GM12878 (cell line): Measurements from ENCODE around the gene CCM2. TPM values are rescaled to one million over a fixed set of nuclear protein-coding genes. Genes with fewer than 3 reads are reported as not detected.

ENCODE experiments used
- ATAC-seq: fragments of 200-7000 bp; cut with Tn5 transposase; 3 replicates; pipeline ENCODE4 v1.9.1; 2020; ENCODE audit warnings: mild to moderate bottlenecking, moderate library complexity
- BruUV-seq: library from RNA; stranded (reverse); fragments of 400-500 nt; replicated peaks from 2 replicates; lab custom pipeline; 2021; lab: Mats Ljungman, UMichigan
- CTCF ChIA-PET: fragments of 300-600 bp; sonication (Branson Sonifier 250); formaldehyde crosslinking; extraction: SDS; loops from one replicate; lab custom pipeline; 2021; ENCODE audit warnings: inconsistent platforms; lab: Yijun Ruan, JAX
- POLR2A ChIA-PET: fragments of 350-600 bp; formaldehyde crosslinking; extraction: SDS; loops from one replicate; lab custom pipeline; 2021; ENCODE audit warnings: inconsistent platforms; lab: Charles Lee
- RAD21 ChIA-PET: fragments of 300-600 bp; sonication (Branson Sonifier 250); formaldehyde crosslinking; loops from one replicate; lab custom pipeline; 2023; ENCODE audit warnings: antibody characterized with exemption; ENCODE audit not compliant: unreplicated experiment; lab: Charles Lee
- SMC1A ChIA-PET: fragments of 300-600 bp; sonication (Branson Sonifier 250); formaldehyde crosslinking; loops from one replicate; lab custom pipeline; 2023; ENCODE audit not compliant: unreplicated experiment, uncharacterized antibody; lab: Charles Lee
- DNase-seq: peaks from one replicate; pipeline ENCODE4 v3.0.0-alpha.2; 2011; ENCODE audit warnings: low read depth, low spot score
- FAIRE-seq: peaks from 3 replicates; lab custom pipeline; 2011; peaks lifted over from hg19 to GRCh38; lab: Jason Lieb, UNC
- H2AFZ ChIP-seq: 2 replicates; pipeline ENCODE4 v1.6.0; 2011; ENCODE audit warnings: low read depth, low read length, control low read depth; ENCODE audit not compliant: control insufficient read depth
- H3K27ac ChIP-seq: 2 replicates; pipeline ENCODE4 v1.5.1; 2011; ENCODE audit warnings: control low read depth; ENCODE audit not compliant: control insufficient read depth, insufficient read depth
- H3K27me3 ChIP-seq, 2 experiments: replicated peaks in 1 of 2; 2 replicates each; pipeline versions ENCODE4 v1.6.0 to v1.6.1; 2011; ENCODE audit warnings: low read length in 1 of 2; ENCODE audit not compliant: control insufficient read depth in 2 of 2, insufficient read depth in 2 of 2
- H3K36me3 ChIP-seq, 2 experiments: 2 replicates each; pipeline ENCODE4 v1.5.1; 2011; ENCODE audit warnings: low read length in 1 of 2; ENCODE audit not compliant: control insufficient read depth in 2 of 2, insufficient read depth in 2 of 2
- H3K4me1 ChIP-seq: 2 replicates; pipeline ENCODE4 v1.6.1; 2011; ENCODE audit warnings: mild to moderate bottlenecking, low read length, moderate library complexity, mixed read lengths; ENCODE audit not compliant: control insufficient read depth, insufficient read depth
- H3K4me2 ChIP-seq: 2 replicates; pipeline ENCODE4 v1.6.0; 2011; ENCODE audit warnings: control low read depth; ENCODE audit not compliant: control insufficient read depth, insufficient read depth
- H3K4me3 ChIP-seq: fragments of 200-600 bp; sonication (generic); 2 replicates; pipeline ENCODE4 v1.5.1; 2016
- H3K79me2 ChIP-seq: 2 replicates; pipeline ENCODE4 v1.6.0; 2011; ENCODE audit warnings: low read length; ENCODE audit not compliant: control insufficient read depth, insufficient read depth
- H3K9ac ChIP-seq: 2 replicates; pipeline ENCODE4 v1.8.0; 2011; ENCODE audit warnings: low read length, control low read depth, mixed read lengths; ENCODE audit not compliant: control insufficient read depth, insufficient read depth
- H3K9me3 ChIP-seq: replicated peaks from 3 replicates; pipeline ENCODE4 v1.5.1; 2011; ENCODE audit warnings: mild to moderate bottlenecking, low read length; ENCODE audit not compliant: control insufficient read depth, insufficient read depth
- H4K20me1 ChIP-seq: 2 replicates; pipeline ENCODE4 v1.6.0; 2011; ENCODE audit not compliant: control insufficient read depth, insufficient read depth
- BCL11A ChIP-seq: IDR thresholded peaks from 2 replicates; pipeline ENCODE4 v1.6.1; 2011; ENCODE audit warnings: low read depth, low read length
- CTCF ChIP-seq, 3 experiments: IDR thresholded peaks in 2 of 3; conservative IDR thresholded peaks in 1 of 3; 2 replicates each; pipeline ENCODE4 v1.5.1; 2011; ENCODE audit warnings: low read depth in 3 of 3, low read length in 3 of 3, mild to moderate bottlenecking in 3 of 3, control low read depth in 2 of 3, moderate library complexity in 2 of 3, inconsistent platforms in 1 of 3, mixed read lengths in 1 of 3; ENCODE audit not compliant: control insufficient read depth in 2 of 3, insufficient read depth in 1 of 3; ENCODE audit errors: extremely low read depth in 1 of 3
- EZH2 ChIP-seq: IDR thresholded peaks from 2 replicates; pipeline ENCODE4 v1.6.1; 2012; ENCODE audit warnings: low read depth, mild to moderate bottlenecking, control low read depth, inconsistent platforms, low read length, borderline replicate concordance; ENCODE audit not compliant: control insufficient read depth
- HDGF ChIP-seq: fragments of 450-650 bp; IDR thresholded peaks from 2 replicates; pipeline ENCODE4 v1.6.1; 2016; ENCODE audit warnings: antibody characterized with exemption
- RAD21 ChIP-seq: IDR thresholded peaks from 2 replicates; pipeline ENCODE4 v1.6.1; 2011; ENCODE audit warnings: mild to moderate bottlenecking, low read depth, low read length, moderate library complexity; ENCODE audit not compliant: insufficient read depth
- SMC3 ChIP-seq: IDR thresholded peaks from 2 replicates; pipeline ENCODE4 v1.6.1; 2011; ENCODE audit warnings: low read length, improper control_type of control experiment, borderline replicate concordance
- TCF12 ChIP-seq: IDR thresholded peaks from 2 replicates; pipeline ENCODE4 v1.6.1; 2011; ENCODE audit warnings: low read depth, mild to moderate bottlenecking, low read length
- ZBTB11 ChIP-seq: fragments of 450-650 bp; formaldehyde crosslinking; IDR thresholded peaks from 2 replicates; pipeline ENCODE4 v1.5.0; 2022; ENCODE audit warnings: mild to moderate bottlenecking, missing genetic modification characterization
- ZNF687 ChIP-seq: fragments of 450-650 bp; IDR thresholded peaks from 2 replicates; pipeline ENCODE4 v1.6.1; 2017; ENCODE audit warnings: mild to moderate bottlenecking, moderate library complexity
- WGBS: methylation state at CpG from one replicate; pipeline ENCODE4 v1.1.6; 2016; ENCODE audit warnings: low lambda C conversion rate; ENCODE audit not compliant: insufficient replicate concordance, insufficient coverage; ENCODE audit errors: missing lambda C conversion rate; 5-methylcytosine and 5-hydroxymethylcytosine counted together
- in situ Hi-C: fragments of 300-500 bp; cut with MboI; formaldehyde crosslinking; loops from 9 replicates; pipeline ENCODE4 v1.14.3; 2018; ENCODE audit warnings: mixed read lengths
- intact Hi-C: fragments of 100-400 bp; cut with micrococcal nuclease; formaldehyde crosslinking; loops from one replicate; pipeline ENCODE4 v1.14.2; 2022; ENCODE audit not compliant: unreplicated experiment
- polyA plus RNA-seq, 11 experiments: library from polyadenylated mRNA; depleted of rRNA in 4 of 11; unstranded in 6 of 11; stranded (reverse) in 5 of 11; fragments of >200 nt; fragmentation: Nextera tagmentation in 4 of 11; fragmentation: Illumina TruSeq in 1 of 11; extraction: Ambion mirVana in 4 of 11; extraction: Trizol in 1 of 11; gene quantifications; 1 replicate in 1 of 11; 2 replicates in 10 of 11; pipeline versions ENCODE4 v1.2.1 to v1.2.3, GENCODE V29; 2011 to 2016; ENCODE audit warnings: inconsistent platforms in 2 of 11, missing spikeins in 2 of 11, low read depth in 1 of 11
- total RNA-seq, 4 experiments: library from RNA; depleted of rRNA in 3 of 4; stranded (reverse); fragments of >200 nt in 3 of 4; fragmentation: Illumina TruSeq in 1 of 4; extraction: Trizol in 1 of 4; gene quantifications; 2 replicates each; pipeline versions ENCODE4 v1.2.1 to v1.2.3, GENCODE V29; 2013 to 2021

Gene CCM2
- total and polyA plus RNA-seq, 10 of the 15 experiments (the other 5 are each of a cell fraction or from before 2014, with no cell fraction given): 1.00 to 82.3 (median 48.7) TPM

GRCh38 chr7:44973610-44974401 lies 26.2 kb upstream of the CCM2 start:
- Histone ChIP-seq H3K4me3 (no peak overlapping the region), H2AFZ (no peak overlapping the region), H4K20me1 (peaks cover 19% of the 10 kb centered on the region), H3K9ac (no peak overlapping the region), H3K36me3 (peaks cover 50 to 54% of the 10 kb centered on the region in 2 experiments), H3K27ac (no peak overlapping the region), H3K27me3 (no peaks in the 10 kb centered on the region), H3K4me2 (peak overlapping the region; percentile 99; the same call in 1 of the 2 replicates), H3K9me3 (no peaks in the 10 kb centered on the region), H3K4me1 (peaks cover 24% of the 10 kb centered on the region), H3K79me2 (peaks cover 57% of the 10 kb centered on the region)
- RAD21 ChIA-PET: interaction anchor here (0.6 to 14.6 kb wide), 31 partner anchors 10 to 368 kb away, joined by 3 to 303 read pairs (median 5); partner anchors contain the start of genes CCM2, H2AZ2, OGDH and TBRG4
- in situ Hi-C loops: loop anchor here (10.0 kb wide), 1 partner anchor 161 kb away; no protein-coding TSS in a partner anchor
- intact Hi-C loops: loop anchor here (1.0 kb wide), 1 partner anchor 162 kb away; no protein-coding TSS in a partner anchor
- FAIRE-seq (no peak), ATAC-seq (peak; percentile 56), DNase-seq (no peak)
- POLR2A ChIA-PET: interaction anchor here (0.5 to 2.6 kb wide), 15 partner anchors 10 to 349 kb away, joined by 3 to 21 read pairs (median 5); partner anchors contain the start of genes CCM2 and TBRG4
- BruUV-seq: no TSS peak
- CTCF ChIA-PET: interaction anchor here (0.6 to 6.9 kb wide), 48 partner anchors 9 to 387 kb away, joined by 3 to 219 read pairs (median 5); partner anchors contain the start of genes CCM2, PURB and TBRG4
- TF ChIP-seq EZH2 (no peak), HDGF (no peak), ZNF687 (no peak), RAD21 (peak; percentile 58), BCL11A (no peak), ZBTB11 (CRISPR knock-in tag) (no peak), CTCF (IDR thresholded peaks at IDR 0.05 in 2 of 3, conservative IDR thresholded peaks at IDR 0.05 in 1 of 3; ENCODE audit: control insufficient read depth in 2 of 3, extremely low read depth in 1 of 3, insufficient read depth in 1 of 3, low read depth in 3 of 3, low read length in 3 of 3) (peak; percentile 56 to 77 (median 62)), SMC3 (peak; percentile 81), TCF12 (no peak)
- 74% methylated on average over 10 of the region's 10 CpGs for WGBS
- SMC1A ChIA-PET: interaction anchor here (0.6 to 16.7 kb wide), 40 partner anchors 10 to 383 kb away, joined by 3 to 303 read pairs (median 4); partner anchors contain the start of genes CCM2 and TBRG4
